K562 (cell line): ENCODE results near the gene ASRGL1. TPM values are rescaled to one million over a fixed set of nuclear protein-coding genes. Genes with fewer than 3 reads are reported as not detected.
A peak's percentile ranks its signal among the peaks of the same experiment; 100 is the strongest.
"Not testable (repeated sequence)": the region's sequence is repeated elsewhere in the genome, so short reads cannot be mapped to it uniquely, and the experiment has no call there.

ENCODE experiments used
- ATAC-seq: fragments of 200-7000 bp; cut with Tn5 transposase; 3 replicates; pipeline ENCODE4 v1.9.1; 2020; ENCODE audit warnings: moderate library complexity
- BruUV-seq: library from RNA; stranded (reverse); fragments of 400-500 nt; replicated peaks from 2 replicates; lab custom pipeline; 2021; lab: Mats Ljungman, UMichigan
- CTCF ChIA-PET: fragments of 300-600 bp; formaldehyde crosslinking; extraction: SDS; loops from one replicate; lab custom pipeline; 2021; ENCODE audit warnings: low intra/inter-chr PET ratio; lab: Yijun Ruan, JAX
- POLR2A ChIA-PET: fragments of 300-600, 350-650 bp; sonication (Branson Sonifier 250); formaldehyde crosslinking; extraction: SDS; loops from one replicate; lab custom pipeline; 2021; ENCODE audit warnings: antibody characterized with exemption, inconsistent platforms; lab: Yijun Ruan, JAX
- DNase-seq, 4 experiments: peaks; one replicate each; pipeline versions ENCODE4 v3.0.0 to v3.0.0-alpha.2; 2011 to 2018; ENCODE audit warnings: low spot score in 3 of 4, mixed read lengths in 3 of 4; ENCODE audit errors: extremely low read depth in 1 of 4
- FAIRE-seq: peaks from 2 replicates; lab custom pipeline; 2011; peaks lifted over from hg19 to GRCh38; lab: Jason Lieb, UNC
- H2AFZ ChIP-seq: 2 replicates; pipeline ENCODE4 v1.6.0; 2011; ENCODE audit warnings: low read depth, low read length, control low read depth, inconsistent platforms
- H3K27ac ChIP-seq: fragments of 200-600 bp; 3 replicates; pipeline ENCODE4 v1.8.0; 2011; ENCODE audit warnings: low read depth, mild to moderate bottlenecking, control low read depth, inconsistent platforms, low read length, moderate library complexity, mixed read lengths; ENCODE audit errors: extremely low read depth
- H3K27me3 ChIP-seq, 2 experiments: fragments of 300-600 bp in 1 of 2; 2 replicates in 1 of 2; 3 replicates in 1 of 2; pipeline versions ENCODE4 v1.6.0 to v1.8.0; 2011; ENCODE audit warnings: inconsistent platforms in 2 of 2, low read length in 2 of 2, mild to moderate bottlenecking in 1 of 2, mixed read lengths in 1 of 2, moderate library complexity in 1 of 2; ENCODE audit not compliant: control insufficient read depth in 2 of 2, insufficient read depth in 2 of 2
- H3K36me3 ChIP-seq: fragments of 300-600 bp; 3 replicates; pipeline ENCODE4 v1.8.0; 2011; ENCODE audit warnings: mild to moderate bottlenecking, low read length, inconsistent platforms; ENCODE audit not compliant: control insufficient read depth, insufficient read depth
- H3K4me1 ChIP-seq, 2 experiments: fragments of 200-600 bp in 1 of 2; replicated peaks in 1 of 2; 2 replicates in 1 of 2; 3 replicates in 1 of 2; pipeline versions ENCODE4 v1.5.1 to v1.8.0; 2011; ENCODE audit warnings: inconsistent platforms in 2 of 2, low read length in 2 of 2, mild to moderate bottlenecking in 1 of 2, mixed read lengths in 1 of 2, moderate library complexity in 1 of 2; ENCODE audit not compliant: control insufficient read depth in 2 of 2, insufficient read depth in 2 of 2
- H3K4me2 ChIP-seq: 2 replicates; pipeline ENCODE4 v1.6.1; 2011; ENCODE audit warnings: low read length, control low read depth, inconsistent platforms, mixed read lengths; ENCODE audit not compliant: insufficient read depth
- H3K4me3 ChIP-seq: fragments of 200-600 bp; sonication (generic), shearing (Covaris generic); 2 replicates; pipeline ENCODE4 v1.5.1; 2016; ENCODE audit warnings: control low read depth, inconsistent platforms
- H3K79me2 ChIP-seq: fragments of 200-600 bp; 3 replicates; pipeline ENCODE4 v1.8.0; 2011; ENCODE audit warnings: low read length, inconsistent platforms; ENCODE audit not compliant: control insufficient read depth, insufficient read depth
- H3K9ac ChIP-seq, 2 experiments: 2 replicates each; pipeline versions ENCODE4 v1.6.0 to v1.6.1; 2011; ENCODE audit warnings: low read depth in 2 of 2, low read length in 2 of 2, control low read depth in 1 of 2, inconsistent platforms in 1 of 2, mild to moderate bottlenecking in 1 of 2, mixed read lengths in 1 of 2; ENCODE audit not compliant: insufficient read depth in 1 of 2
- H3K9me1 ChIP-seq: one replicate; pipeline ENCODE4 v1.6.0; 2011; ENCODE audit warnings: inconsistent platforms, mild to moderate bottlenecking, low read length, moderate library complexity; ENCODE audit not compliant: control insufficient read depth, insufficient read depth
- H3K9me3 ChIP-seq: replicated peaks from 2 replicates; pipeline ENCODE4 v1.5.1; 2011; ENCODE audit warnings: low read depth, low read length, inconsistent platforms; ENCODE audit not compliant: control insufficient read depth, insufficient read depth
- H4K20me1 ChIP-seq: replicated peaks from 2 replicates; pipeline ENCODE4 v1.6.1; 2011; ENCODE audit warnings: low read length, inconsistent platforms, mixed read lengths; ENCODE audit not compliant: control insufficient read depth, insufficient read depth
- MAFG ChIP-seq: fragments of 450-650 bp; conservative IDR thresholded peaks from 2 replicates; pipeline ENCODE4 v1.6.1; 2016; ENCODE audit warnings: missing genetic modification characterization, missing compliant biosample characterization
- ZNF316 ChIP-seq: fragments of 450-650 bp; IDR thresholded peaks from 2 replicates; pipeline ENCODE4 v1.6.1; 2016
- WGBS: fragments of 100-300 bp; shearing (Covaris generic); methylation state at CpG from one replicate; pipeline ENCODE4 v1.1.6; 2016; ENCODE audit warnings: low coverage, mixed read lengths; ENCODE audit not compliant: insufficient coverage; ENCODE audit errors: missing lambda C conversion rate; 5-methylcytosine and 5-hydroxymethylcytosine counted together
- in situ Hi-C: fragments of 300-500 bp; cut with MboI; formaldehyde crosslinking; loops from 4 replicates; pipeline ENCODE4 v1.15.0; 2018; ENCODE audit warnings: inconsistent platforms, mixed read lengths
- intact Hi-C: fragments of 100-400 bp; cut with micrococcal nuclease; formaldehyde crosslinking; loops from 2 replicates; pipeline ENCODE4 v1.14.2; 2022
- polyA plus RNA-seq, 8 experiments: library from polyadenylated mRNA; depleted of rRNA in 4 of 8; stranded (reverse) in 5 of 8; unstranded in 3 of 8; fragments of >200 nt; fragmentation: Nextera tagmentation in 2 of 8; fragmentation: Illumina TruSeq in 1 of 8; extraction: Ambion mirVana in 2 of 8; extraction: Trizol in 1 of 8; gene quantifications; 2 replicates each; pipeline versions ENCODE4 v1.2.1 to v1.2.3, GENCODE V29; 2011 to 2014; ENCODE audit warnings: inconsistent platforms in 1 of 8, missing spikeins in 1 of 8
- total RNA-seq, 7 experiments: library from RNA; depleted of rRNA in 6 of 7; stranded (reverse); fragments of >200 nt in 6 of 7; fragmentation: Illumina TruSeq in 2 of 7; extraction: Trizol in 2 of 7; gene quantifications; 2 replicates each; pipeline versions ENCODE4 v1.2.1 to v1.2.3, GENCODE V29; 2011 to 2021; ENCODE audit warnings: low replicate concordance in 1 of 7
- TF ChIP-seq, protein P1 (sequence below): sonication (generic); formaldehyde crosslinking; IDR thresholded peaks from 2 replicates; pipeline ENCODE4 v1.8.1; 2023; ENCODE audit warnings: mild to moderate bottlenecking, missing genetic modification reagents

ASRGL1 gene
- total and polyA plus RNA-seq, 9 of the 15 experiments (the other 6 are each of a cell fraction or from before 2014, with no cell fraction given): 3.1 to 23.0 (median 11.2) TPM

DNA sequence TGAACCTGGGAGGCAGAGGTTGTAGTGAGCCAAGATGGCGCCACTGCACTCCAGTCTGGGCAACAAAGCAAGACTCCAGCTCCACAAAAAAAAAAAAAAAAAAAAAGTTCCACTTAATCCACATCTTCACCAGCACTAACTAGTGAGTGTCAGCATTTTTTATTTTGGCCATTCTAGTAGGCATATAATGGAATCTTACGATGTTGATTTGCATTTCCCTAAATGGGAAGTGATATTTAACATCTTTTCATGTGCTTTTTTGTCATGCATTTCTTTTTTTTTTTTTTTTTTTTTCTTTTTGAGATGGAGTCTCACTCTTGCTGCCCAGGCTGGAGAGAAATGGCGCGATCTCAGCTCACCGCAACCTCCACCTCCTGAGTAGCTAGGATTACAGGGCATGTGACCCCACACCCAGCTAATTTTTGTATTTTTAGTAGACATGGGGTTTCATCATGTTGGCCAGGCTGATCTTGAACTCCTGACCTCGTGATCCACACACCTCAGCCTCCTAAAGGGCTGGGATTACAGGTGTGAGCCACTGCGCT lies 6.5 kb downstream of the ASRGL1 start:
- H3K79me2 ChIP-seq, in situ Hi-C loops, intact Hi-C loops, H3K4me3 ChIP-seq, H4K20me1 ChIP-seq, H3K27me3 ChIP-seq, H3K27ac ChIP-seq, CTCF ChIA-PET, H3K9ac ChIP-seq, BruUV-seq, H3K4me1 ChIP-seq, DNase-seq, H3K36me3 ChIP-seq, H3K9me1 ChIP-seq, ATAC-seq, FAIRE-seq, H3K4me2 ChIP-seq, H2AFZ ChIP-seq, H3K9me3 ChIP-seq: not testable (repeated sequence)
- TF ChIP-seq ZNF316 (peak; percentile 49), MAFG (tag) (0 out of 2 replicates have a peak, but pooled peaks have one; percentile 4)
- TF ChIP-seq, protein P1, sequence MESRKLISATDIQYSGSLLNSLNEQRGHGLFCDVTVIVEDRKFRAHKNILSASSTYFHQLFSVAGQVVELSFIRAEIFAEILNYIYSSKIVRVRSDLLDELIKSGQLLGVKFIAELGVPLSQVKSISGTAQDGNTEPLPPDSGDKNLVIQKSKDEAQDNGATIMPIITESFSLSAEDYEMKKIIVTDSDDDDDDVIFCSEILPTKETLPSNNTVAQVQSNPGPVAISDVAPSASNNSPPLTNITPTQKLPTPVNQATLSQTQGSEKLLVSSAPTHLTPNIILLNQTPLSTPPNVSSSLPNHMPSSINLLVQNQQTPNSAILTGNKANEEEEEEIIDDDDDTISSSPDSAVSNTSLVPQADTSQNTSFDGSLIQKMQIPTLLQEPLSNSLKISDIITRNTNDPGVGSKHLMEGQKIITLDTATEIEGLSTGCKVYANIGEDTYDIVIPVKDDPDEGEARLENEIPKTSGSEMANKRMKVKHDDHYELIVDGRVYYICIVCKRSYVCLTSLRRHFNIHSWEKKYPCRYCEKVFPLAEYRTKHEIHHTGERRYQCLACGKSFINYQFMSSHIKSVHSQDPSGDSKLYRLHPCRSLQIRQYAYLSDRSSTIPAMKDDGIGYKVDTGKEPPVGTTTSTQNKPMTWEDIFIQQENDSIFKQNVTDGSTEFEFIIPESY (CRISPR knock-in tag): peak; percentile 51; the same call in 1 of the 2 replicates
- 74% methylated on average over 4 of the region's 7 CpGs for WGBS
- POLR2A ChIA-PET: interaction anchor here (0.6 kb wide), 1 partner anchor 71 kb away, joined by 3 read pairs; no protein-coding TSS in a partner anchor
